Muscle of arm (tissue), 12 donors: Measurements from ENCODE around the gene IKZF2. TPM values are rescaled to one million over a fixed set of nuclear protein-coding genes. Genes with fewer than 3 reads are reported as not detected.

ENCODE experiments used
- DNase-seq: peaks from one replicate; pipeline ENCODE4 v3.0.0-alpha.2; 2013
- polyA plus RNA-seq, 12 donors: library from polyadenylated mRNA; unstranded; fragments of 120-200 nt; gene quantifications; one replicate each; pipeline ENCODE4 v1.2.1, GENCODE V29; 2013; ENCODE audit not compliant: insufficient read length in 12 of 12

IKZF2 gene
- polyA plus RNA-seq, 12 donors = 3.1 to 9.1 (median 4.8) TPM; not detected in 1

DNA sequence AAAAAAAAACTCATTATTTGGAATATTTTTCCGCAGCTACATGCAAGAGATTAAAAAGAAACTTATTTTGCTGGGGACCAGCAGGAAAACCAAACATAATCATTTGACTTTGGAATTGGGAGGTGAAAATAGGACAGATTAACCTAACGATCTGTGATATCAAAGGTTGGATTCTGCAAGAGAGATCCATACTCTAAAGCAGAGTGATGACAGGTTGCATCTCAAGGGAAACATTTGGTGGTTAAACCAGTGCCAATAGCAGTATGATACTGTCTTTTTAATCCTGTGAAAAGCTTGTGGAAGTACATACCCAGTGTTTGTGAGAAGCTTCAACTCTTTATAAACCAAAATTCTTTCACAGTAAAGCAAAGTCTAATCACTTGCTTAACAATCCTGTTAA is 5.3 kb upstream of the IKZF2 start:
- no peak for DNase-seq

DNA sequence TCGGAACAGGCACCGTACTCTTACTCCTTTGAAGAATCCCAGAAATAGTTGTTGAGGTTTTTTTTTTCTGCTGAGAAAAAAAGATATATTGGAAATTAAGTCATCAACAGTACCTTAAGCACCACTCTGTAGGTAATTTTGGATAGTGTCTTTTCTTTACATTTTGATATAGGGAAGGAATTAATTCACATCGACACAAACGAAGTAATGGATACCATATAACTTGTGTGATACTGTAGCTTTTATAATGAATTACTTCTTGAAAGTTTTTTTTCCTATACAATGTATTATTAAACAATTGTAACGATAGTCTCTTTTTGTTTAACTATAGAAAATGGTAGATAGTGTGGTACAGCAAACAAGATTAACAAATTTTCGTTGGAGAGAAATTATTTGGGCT is 1.5 kb upstream of the IKZF2 start:
- no peak for DNase-seq

DNA sequence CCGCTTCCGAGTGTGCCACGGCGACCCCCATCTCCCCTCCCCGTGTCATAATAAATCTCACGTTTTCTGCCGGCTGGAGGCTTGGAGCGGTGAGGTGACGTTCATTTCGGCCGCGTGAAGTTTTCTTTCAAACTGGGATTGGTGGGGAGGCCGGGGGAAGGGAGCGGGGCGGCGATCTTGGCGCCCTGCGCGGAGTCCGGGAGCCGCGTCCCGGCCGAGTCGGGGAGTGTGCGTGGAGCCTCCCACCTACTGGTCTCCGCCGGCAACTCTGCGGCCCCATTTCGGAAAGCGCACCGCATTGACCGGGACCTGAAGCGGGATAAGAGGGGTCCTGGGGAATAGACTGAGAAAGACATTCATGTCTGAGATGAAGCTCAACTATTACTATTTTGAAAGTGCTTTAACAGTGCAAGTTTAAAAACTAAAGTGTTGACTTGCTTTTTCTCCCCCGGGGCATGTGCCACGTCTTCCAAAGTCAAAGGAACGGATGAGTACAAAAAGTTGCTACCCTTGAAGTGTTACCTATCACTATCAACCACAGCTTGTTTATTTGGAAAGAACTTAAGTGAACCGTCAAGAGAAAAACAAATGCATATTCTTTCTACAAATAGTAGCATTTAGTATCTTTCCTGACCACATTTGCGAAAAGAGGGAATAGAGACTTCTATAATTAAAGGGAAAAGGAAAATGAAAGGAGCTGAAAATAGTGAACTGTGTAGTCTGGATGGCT is 818 bp upstream of the IKZF2 start:
- peak; percentile 67 for DNase-seq

DNA sequence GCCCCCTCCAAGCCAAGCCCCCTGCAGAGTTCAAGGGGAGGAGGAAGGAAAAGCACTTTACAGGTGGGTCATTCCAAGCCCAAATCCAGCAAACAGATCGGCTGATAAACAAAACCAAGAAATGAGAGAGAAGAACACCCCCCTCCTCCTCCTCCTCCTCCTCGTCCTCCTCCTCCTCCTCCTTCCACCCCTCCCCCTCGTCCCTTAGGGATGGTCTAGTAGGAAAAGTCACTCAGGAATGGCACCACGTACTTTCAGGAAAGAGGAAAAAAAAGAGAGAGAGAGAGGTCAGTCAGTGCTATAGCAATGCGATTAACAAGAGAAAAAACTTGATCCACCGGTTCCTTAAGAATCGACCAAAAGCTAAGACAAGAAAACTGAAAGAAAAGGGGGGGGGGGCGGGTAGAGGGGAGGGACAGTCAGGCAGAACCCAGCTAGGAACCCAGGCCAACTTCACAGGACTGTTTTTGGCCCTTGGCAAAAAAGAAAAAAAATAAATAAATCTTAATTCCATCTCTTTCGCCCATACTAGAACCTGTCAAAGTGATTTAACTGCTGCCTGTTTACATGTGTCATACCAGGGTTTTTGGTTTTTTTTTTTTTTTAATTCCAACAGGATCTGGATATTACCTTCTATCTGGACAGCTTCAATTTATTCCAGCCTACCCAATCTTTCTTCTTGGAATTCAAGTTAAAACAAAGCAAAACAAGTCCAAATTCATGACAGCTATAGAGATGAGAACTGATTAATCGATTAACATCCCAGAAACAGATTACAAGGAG is 906 bp downstream of the IKZF2 start:
- DNase-seq = peak; percentile 23

DNA sequence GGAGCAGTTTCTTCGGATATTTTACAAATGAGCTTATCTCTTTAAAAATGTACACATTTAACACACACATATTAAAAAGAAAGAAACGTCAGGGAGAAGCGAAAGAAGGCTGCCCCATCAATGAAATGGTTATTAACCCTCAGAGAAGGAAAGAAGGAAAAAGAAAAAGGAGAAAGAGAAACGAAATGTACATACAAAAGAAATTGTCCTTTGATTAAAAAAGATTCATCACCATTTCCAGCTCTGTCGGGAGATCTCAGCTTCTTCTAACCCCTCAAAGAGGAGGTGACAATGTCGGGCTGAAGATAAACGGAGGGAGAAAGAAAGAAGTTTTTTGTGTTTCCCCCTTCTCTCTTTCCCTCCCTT is 1.5 kb downstream of the IKZF2 start:
- DNase-seq = no peak

DNA sequence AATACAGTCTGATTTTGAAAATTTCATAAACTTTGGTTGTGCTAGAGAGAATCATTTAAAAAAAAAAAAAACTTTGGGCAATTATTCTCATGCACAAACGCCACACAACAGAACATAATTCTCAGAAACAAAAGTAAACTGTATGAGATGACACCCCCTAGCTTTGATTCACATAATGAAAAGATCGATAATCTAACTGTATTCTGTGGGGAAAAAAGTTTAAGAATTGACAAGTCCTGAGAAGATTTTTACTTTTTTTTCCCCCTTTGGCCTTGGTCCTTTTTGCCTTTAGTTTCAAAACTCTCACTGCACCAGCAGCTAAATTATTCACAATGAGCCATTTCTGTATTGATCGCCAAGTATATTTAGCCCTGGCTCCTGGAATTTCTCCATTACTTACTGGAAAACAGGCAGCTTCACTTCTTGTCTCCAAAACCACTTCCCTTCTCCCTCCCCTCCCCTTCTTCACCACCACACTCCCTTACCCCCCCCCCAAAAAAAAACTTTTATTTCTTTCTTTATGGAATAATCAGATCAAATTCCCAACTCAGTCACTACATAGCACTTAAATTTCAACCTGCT is 2.0 kb downstream of the IKZF2 start:
- DNase-seq = peak; percentile 13

DNA sequence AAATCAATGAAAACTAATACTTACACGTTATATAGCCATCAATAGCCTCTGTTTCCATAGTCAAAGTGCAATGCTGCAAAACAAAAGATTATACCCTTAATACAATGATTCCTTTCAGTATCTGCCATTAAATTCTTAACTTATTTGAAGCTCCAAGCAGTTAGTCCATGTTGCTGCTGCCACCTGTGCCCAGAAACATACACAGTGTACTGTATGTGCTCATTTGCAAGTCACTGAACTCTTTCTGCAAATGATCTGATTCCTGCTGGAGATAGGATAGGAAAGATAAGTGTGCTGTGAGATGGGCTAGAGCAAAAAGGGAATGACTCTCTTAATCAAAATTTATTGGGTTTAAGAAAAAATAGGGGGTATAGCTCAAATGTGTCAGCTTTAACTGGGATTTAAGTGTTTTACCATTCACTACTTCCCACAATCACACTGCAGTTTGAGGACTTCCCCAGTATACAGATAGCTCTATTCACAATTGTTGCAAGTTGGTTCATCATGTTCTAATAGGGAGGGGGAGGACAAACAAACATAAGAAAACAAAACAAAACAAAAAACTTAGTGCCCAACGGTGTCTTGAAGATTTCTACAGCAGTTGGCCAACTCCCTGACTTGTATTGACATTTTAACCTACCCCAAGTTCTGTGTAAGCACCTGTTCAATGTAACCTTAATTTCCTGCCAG is 2.7 kb downstream of the IKZF2 start:
- DNase-seq = no peak

DNA sequence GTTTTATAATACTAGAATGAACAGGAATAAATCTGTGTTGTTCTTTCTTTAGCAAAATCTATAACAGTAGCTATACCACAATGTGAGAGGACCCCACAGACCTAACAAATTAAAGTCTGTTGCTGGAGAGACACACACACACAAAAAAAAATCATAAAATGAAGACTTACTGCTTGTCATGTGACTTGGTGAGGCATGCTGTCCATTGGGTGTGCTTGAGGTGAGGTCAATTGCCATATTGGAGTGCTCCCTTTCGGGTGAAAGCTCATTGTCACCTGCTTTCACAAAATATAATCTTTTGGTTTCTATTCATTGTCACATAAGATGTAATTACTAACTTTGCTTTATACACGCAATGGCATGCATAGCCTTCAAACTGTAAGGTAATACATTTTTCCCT is 3.9 kb downstream of the IKZF2 start:
- no peak for DNase-seq

DNA sequence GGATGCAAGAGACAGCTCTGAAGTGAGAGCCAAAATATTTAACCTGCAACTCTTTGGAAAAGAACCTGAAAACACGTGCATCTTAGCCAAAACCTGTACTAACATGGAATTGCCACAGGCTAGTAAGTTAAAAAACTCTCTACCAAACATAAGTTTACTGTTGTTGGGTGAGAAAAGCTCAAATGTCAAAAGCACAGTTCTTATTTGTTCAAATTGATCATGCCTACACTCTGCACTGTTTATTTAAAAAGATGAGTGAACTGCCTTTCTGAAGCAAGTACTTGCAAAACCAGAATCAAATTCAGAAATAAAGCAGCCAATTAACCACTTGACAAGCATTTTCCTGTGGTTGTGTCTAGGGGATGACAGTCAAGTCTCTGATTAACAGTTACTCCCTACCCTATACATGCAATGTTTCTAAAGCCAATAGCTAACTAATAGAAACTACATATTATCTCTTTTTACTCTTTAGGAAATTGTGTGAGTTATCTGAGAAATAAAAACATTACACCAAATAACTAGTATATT is 5.6 kb downstream of the IKZF2 start:
- no peak for DNase-seq

DNA sequence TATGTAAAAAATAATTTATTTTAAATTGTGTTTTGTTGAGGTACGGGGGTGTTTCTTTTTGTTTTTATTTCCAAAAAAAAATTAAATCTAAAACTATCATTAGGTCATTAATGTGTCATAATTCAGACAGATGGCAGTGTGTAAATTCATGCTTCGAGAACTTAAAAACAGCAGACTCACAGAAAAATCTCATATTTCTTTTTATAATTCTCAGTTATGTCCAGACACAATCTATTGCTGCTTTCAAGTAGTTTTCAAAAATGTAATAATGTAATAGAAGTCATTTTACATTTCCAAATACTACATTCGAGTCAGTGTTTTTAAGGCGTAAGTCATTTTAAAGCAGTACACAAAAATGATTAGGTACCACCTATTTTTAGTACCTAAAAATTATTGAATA is 14.3 kb downstream of the IKZF2 start:
- no peak for DNase-seq

DNA sequence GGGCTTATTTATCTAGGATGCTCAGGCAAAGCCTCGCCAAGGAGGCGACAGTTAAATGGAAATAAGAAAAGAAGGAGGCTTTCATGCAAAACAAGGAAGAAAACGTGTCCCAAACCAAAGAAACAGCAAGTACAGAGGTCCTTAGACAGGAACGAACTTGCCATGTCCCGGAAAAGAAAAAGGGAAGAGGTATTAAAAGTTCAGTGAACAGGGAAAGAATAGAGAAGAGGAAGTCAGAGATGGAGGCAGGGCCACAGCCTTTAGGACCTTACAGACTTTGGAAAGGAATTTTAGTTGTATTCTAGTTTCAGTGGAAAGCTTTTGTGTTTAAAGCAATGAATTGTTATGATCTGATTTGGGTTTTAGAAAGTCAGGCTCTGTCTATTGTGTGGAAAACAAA is 22.1 kb downstream of the IKZF2 start:
- DNase-seq = no peak

DNA sequence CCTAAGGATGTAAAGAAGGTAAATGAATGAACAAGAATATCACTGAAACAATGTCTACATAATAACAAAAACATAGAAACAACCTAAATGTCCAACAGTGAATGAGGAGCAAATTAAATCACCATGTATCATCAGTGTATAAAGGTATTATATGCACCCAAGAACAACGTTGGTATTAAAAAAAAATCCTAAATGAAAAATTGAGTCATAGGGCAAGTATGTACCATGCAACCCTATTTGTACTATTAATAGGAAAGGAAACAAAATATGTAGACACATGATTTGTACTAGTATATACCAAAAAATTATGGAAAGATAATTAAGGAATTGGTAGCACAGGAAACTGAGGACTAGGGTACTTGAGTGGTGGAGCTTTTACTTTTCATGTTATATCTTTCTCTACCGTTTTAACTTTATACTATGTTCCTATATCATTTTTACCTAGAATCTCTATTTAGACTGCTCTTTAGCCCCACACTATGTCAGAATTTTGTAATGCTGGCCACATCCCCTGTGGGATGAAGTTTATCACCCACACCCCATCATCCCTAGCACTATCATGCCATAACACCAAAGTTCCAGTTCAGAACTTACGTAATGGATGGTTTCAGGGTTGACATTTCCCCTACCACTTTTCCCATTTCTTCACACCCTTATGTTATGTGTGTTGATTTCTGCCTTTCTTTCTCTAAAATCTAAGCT is 25.6 kb downstream of the IKZF2 start:
- DNase-seq = no peak

DNA sequence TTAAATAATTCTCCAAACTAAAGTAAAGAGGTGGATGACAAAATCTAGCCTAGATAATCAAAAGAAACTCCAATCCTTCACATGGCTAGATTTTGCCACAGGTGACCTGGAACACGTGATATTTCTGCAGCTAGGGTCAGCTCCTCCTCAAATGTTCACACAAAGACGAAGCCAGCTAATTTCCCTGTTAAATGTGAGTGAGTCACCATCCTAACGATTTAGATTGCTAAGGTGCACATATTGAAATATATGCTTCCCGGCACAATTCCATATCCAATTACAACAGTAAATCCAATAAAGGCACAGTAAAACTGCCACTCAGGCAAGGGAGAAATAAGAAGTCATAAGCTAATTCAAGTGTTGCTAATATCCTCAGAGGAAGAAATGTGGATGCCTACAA is 28.7 kb downstream of the IKZF2 start:
- no peak for DNase-seq

DNA sequence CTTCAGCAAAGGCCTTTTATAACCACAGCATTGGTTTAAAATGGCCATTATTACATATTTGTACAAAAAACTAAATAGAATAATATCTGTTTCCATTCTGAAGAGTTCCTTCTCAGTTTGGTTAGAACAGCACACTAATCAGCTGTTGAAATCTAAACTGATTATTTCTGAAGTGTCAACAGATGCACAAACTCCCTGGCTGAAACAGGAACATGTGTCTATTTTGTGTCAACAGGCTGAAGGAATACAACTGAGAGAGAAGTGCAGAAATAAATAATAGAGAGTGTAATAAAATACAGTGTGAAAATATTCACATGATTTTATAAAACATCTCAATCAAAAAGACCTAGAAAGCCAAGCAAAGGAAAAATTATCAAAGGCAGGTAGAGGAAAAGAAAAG is 29.7 kb downstream of the IKZF2 start:
- DNase-seq = no peak

DNA sequence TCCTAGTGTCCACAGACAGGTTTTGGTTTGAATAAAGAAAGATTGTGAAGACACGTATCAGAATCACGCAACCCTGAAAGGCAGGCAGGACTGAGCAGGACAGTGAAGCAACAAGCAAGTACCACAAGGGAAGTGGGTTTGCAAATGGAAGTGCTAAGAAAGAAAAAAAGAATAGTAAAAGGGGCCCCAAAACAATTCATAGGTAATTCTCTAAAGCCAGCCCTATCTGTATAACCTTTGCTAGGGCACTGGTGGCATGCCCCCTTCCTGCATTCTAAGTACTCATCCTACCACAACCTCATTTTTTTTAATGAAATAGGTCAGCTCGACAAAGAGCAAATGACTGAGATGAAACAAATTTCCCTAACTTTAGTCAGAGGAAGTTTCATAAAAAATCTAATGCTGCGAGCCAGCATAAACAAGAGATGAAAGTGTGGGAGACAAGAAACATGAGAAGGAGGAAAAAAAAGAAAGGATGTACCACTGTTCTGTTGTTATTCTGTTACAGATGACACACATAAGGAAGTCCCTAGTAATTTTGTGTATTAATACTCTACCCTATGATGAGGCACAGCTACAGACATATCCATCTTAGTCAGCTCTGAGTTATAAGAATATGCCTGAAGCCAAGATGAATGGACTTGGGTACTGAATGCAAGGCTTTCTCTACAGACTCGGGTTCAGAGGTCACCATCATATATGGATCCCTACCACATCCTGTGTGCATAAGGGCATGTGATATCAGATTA is 32.2 kb downstream of the IKZF2 start:
- DNase-seq = no peak

DNA sequence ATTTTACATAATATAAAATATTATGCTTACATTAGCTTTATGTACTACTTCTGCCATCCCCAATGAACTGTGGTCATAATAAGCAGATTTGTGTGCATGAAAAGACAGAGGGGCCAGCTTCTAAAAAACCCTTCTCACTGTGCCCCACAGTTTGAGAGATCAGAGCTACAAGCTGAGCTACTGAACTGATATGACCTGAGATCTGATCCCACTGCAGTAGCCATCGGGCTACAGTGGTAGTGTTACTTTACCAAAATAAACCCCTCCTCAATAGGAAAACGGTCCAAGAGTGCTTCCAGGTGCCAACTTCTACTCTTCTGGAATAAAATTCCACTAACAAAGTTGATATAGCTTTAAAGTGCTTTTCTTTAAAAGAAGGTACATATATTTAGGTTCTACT is 43.1 kb downstream of the IKZF2 start:
- no peak for DNase-seq

DNA sequence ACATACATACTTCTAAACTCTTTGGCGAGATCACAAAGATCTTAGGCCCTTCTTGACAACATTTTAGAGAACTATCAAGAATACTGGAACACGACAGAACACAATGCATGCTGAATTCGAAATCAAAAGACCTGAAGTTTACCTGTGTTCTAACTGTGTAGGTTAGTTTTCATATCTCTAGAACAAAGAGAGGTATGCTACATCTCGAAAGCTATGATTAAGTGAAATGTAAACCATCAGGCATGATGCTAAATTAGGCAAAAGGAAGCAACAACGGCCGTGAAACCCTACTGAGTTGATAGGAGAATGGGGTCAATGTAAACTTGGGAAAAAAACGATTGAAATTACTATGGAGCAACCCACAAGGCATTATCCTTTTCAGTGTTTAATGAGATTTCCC is 43.7 kb downstream of the IKZF2 start:
- no peak for DNase-seq

DNA sequence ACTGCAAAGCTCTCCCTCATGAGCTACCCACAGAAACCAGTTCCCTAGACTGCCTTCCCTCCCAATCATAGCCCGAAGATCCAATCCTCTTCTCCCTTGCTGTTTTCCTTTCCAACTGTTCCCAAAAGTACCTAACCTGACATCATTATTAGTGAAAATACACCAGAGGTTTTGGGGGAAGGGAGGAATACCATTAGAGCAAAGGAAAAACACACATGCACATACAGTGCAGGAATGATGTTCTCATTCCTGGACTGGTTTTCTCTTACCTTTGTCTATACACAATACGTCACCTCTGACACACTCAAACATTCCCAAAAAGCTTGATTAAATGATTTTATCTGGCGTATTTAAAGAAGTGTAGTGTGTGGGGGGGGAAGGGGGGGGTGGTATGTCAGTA is 46.2 kb downstream of the IKZF2 start:
- no peak for DNase-seq

DNA sequence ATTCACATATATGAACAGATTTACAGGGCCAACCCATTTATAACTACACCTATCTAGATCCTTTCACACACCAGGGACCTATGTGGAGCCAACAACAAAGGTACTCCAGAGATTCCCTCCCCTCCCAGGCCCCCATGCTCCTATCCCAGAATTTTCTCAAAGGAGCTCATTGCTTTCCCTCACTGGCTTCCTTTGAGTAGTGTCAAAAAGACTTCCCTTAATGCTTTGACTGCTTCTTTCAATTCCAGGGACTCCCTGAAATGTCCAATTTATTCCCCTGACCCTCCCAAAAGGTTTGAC is 46.6 kb downstream of the IKZF2 start:
- no peak for DNase-seq

DNA sequence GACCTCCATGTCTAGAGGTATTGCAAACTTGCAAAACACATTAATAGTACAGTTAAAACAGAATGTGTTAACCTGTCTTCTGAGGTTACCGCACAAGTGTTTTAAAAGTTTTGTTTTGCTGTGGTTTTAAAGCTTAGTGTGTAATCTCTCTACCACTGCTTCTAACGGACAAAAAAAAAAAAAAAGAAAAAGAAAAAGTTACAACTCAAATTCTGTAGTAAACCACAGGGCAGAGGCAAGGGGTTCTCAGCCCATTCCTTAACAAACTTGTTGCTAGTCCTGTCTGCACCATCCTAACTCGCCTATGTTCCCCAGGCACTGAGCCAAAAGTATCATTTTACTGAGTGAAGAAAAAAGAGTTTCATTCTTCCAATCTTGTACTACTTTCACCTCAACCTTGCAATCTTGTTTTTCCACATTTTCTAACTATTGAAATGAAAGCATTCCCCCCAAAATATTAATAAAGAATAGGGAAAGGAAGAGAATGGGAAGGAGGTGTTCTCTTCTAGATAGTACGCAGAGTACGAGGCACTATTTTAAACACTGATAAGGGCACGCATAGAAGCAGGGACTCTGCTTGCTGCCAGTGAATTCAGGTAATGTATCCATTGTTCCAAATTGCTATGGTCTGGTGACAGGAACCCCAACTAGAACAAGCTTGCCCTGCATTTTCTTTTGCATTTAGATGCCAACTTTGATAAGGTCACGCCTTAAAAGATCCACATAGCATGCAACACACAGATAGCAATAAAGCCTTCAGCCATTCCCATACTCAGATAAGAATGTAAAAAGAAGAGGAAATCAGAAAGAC is 47.1 kb downstream of the IKZF2 start:
- DNase-seq = peak; percentile 19
